ENCODE measurements around the gene LPP.

GRCh38 chr3:188367678-188368077, 213.7 kb downstream of the LPP start:
- TF ChIP-seq, protein P1, sequence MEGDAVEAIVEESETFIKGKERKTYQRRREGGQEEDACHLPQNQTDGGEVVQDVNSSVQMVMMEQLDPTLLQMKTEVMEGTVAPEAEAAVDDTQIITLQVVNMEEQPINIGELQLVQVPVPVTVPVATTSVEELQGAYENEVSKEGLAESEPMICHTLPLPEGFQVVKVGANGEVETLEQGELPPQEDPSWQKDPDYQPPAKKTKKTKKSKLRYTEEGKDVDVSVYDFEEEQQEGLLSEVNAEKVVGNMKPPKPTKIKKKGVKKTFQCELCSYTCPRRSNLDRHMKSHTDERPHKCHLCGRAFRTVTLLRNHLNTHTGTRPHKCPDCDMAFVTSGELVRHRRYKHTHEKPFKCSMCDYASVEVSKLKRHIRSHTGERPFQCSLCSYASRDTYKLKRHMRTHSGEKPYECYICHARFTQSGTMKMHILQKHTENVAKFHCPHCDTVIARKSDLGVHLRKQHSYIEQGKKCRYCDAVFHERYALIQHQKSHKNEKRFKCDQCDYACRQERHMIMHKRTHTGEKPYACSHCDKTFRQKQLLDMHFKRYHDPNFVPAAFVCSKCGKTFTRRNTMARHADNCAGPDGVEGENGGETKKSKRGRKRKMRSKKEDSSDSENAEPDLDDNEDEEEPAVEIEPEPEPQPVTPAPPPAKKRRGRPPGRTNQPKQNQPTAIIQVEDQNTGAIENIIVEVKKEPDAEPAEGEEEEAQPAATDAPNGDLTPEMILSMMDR (IDR thresholded peaks at IDR 0.05), result no peak
- TF ChIP-seq POLR2A (IDR thresholded peaks at IDR 0.05), result no peak

All from Peyer's patch (tissue), 4 donors.